ENCODE results near the gene PTPRG. TPM values are rescaled to one million over a fixed set of nuclear protein-coding genes. Genes with fewer than 3 reads are reported as not detected.
A peak's percentile ranks its signal among the peaks of the same experiment; 100 is the strongest.

The PTPRG gene
- total RNA-seq, 1 donor from 2014 or later, result 80.7 TPM

DNA sequence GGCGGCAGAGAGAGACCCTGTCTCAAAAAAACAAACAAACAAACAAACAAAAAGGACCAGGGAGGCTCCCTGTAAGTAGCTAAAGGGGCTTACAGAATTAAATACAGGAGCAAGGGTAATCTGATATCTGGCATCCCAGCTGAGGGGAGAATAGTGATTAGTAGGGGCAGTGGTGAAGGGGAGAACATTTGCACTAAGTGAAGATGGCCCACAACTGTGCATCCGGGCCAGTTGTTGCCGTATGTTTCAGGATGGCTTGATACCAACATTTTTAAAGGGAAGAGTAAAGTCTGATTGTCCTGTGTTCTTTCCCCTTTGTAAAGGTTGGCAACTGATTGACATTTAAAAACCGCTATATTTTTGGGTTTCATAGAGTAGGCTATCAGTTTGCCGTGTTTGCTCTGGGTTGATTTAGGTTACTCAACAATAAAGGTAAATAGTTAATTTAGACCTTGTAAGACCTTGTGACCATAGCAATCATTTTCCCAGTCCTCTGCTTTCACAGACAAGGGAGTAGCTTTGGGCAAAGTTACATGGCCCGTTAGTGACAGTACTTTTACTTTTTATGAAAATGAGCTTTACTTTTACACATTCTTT is 167.8 kb downstream of the PTPRG start:
- Mint-ChIP-seq H3K27ac (ENCODE audit: unreplicated experiment) (no peak overlapping the region), H3K9me3 (ENCODE audit: unreplicated experiment) (no peaks in the 10 kb centered on the region), H3K36me3 (ENCODE audit: low read depth, unreplicated experiment) (no peaks in the 10 kb centered on the region), H3K4me1 (ENCODE audit: unreplicated experiment) (peaks cover 12% of the 10 kb centered on the region), H3K27me3 (ENCODE audit: unreplicated experiment) (peaks cover 1% of the 10 kb centered on the region), H3K4me3 (ENCODE audit: unreplicated experiment) (no peak overlapping the region)
- TF ChIP-seq CTCF (IDR thresholded peaks at IDR 0.05; ENCODE audit: unreplicated experiment), result no peak
- DNase-seq (ENCODE audit: low spot score), result no peak

- Mint-ChIP-seq H3K9me3 (ENCODE audit: unreplicated experiment) (no peaks in the 10 kb centered on the region), H3K4me1 (ENCODE audit: unreplicated experiment) (peaks cover 12% of the 10 kb centered on the region), H3K27ac (ENCODE audit: unreplicated experiment) (no peak overlapping the region), H3K27me3 (ENCODE audit: unreplicated experiment) (peaks cover 1% of the 10 kb centered on the region), H3K4me3 (ENCODE audit: unreplicated experiment) (no peak overlapping the region), H3K36me3 (ENCODE audit: low read depth, unreplicated experiment) (no peaks in the 10 kb centered on the region)
- TF ChIP-seq CTCF (IDR thresholded peaks at IDR 0.05; ENCODE audit: unreplicated experiment), result no peak
- no peak for DNase-seq (ENCODE audit: low spot score)
Measured at GRCh38 chr3:61730056-61730455, 168.7 kb downstream of the PTPRG start.

- DNase-seq (ENCODE audit: low spot score), result no peak
- H3K36me3 Mint-ChIP-seq (ENCODE audit: low read depth, unreplicated experiment), result no peaks in the 10 kb centered on the region
- TF ChIP-seq CTCF (IDR thresholded peaks at IDR 0.05; ENCODE audit: unreplicated experiment), result no peak
- H3K4me3 Mint-ChIP-seq (ENCODE audit: unreplicated experiment), result no peak overlapping the region
- peaks cover 12% of the 10 kb centered on the region for H3K4me1 Mint-ChIP-seq (ENCODE audit: unreplicated experiment)
- peaks cover 1% of the 10 kb centered on the region for H3K27me3 Mint-ChIP-seq (ENCODE audit: unreplicated experiment)
- H3K27ac Mint-ChIP-seq (ENCODE audit: unreplicated experiment), result peak overlapping the region; percentile 43
- no peaks in the 10 kb centered on the region for H3K9me3 Mint-ChIP-seq (ENCODE audit: unreplicated experiment)
Measured at GRCh38 chr3:61730577-61731231, 169.3 kb downstream of the PTPRG start.

DNA sequence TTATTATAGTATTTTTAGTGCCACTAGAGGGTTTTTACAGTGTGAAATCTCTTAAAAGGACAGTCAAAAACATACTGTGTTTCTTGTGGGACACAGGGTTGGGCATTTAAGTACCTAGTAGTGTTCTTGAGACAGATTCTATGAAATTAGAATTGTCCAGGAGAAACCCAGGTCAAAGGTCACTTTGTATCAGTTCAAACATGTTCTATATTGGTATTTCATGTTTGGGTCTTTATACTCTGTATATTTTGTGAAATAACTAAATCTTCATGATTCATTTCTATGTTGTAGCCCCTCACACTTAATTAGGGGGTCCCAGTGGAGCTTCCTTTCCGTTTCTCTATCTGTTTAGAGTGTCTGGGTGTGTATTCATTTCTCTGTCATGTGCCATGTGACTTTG is 171.6 kb downstream of the PTPRG start:
- no peak for TF ChIP-seq CTCF (IDR thresholded peaks at IDR 0.05; ENCODE audit: unreplicated experiment)
- H3K36me3 Mint-ChIP-seq (ENCODE audit: low read depth, unreplicated experiment), result no peaks in the 10 kb centered on the region
- no peak overlapping the region for H3K27ac Mint-ChIP-seq (ENCODE audit: unreplicated experiment)
- H3K4me1 Mint-ChIP-seq (ENCODE audit: unreplicated experiment), result peaks cover 12% of the 10 kb centered on the region
- no peak for DNase-seq (ENCODE audit: low spot score)
- H3K9me3 Mint-ChIP-seq (ENCODE audit: unreplicated experiment), result no peaks in the 10 kb centered on the region
- H3K4me3 Mint-ChIP-seq (ENCODE audit: unreplicated experiment), result no peak overlapping the region
- H3K27me3 Mint-ChIP-seq (ENCODE audit: unreplicated experiment), result peaks cover 1% of the 10 kb centered on the region

DNA sequence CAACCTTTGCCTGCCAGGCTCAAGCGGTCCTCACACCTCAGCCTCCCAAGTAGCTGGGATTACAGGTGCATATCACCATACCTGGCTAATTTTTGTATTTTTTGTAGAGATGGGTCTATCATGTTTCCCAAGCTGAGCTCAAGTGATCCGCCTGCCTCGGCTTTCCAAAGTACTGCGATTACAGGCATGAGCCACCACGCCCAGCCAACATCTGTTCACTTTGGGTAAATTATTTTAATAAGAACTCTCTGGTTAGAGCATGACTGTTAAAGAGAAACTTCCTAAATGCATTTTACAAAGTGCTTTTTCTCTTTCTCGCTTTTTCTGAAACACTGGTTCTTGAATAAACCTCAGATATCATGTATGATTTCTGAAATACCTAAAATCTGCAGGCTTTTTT is 172.5 kb downstream of the PTPRG start:
- no peak for TF ChIP-seq CTCF (IDR thresholded peaks at IDR 0.05; ENCODE audit: unreplicated experiment)
- H3K9me3 Mint-ChIP-seq (ENCODE audit: unreplicated experiment), result no peaks in the 10 kb centered on the region
- H3K4me1 Mint-ChIP-seq (ENCODE audit: unreplicated experiment), result peaks cover 12% of the 10 kb centered on the region
- no peaks in the 10 kb centered on the region for H3K36me3 Mint-ChIP-seq (ENCODE audit: low read depth, unreplicated experiment)
- no peak overlapping the region for H3K27ac Mint-ChIP-seq (ENCODE audit: unreplicated experiment)
- H3K27me3 Mint-ChIP-seq (ENCODE audit: unreplicated experiment), result peaks cover 1% of the 10 kb centered on the region
- H3K4me3 Mint-ChIP-seq (ENCODE audit: unreplicated experiment), result no peak overlapping the region
- DNase-seq (ENCODE audit: low spot score), result no peak

All from endothelial cell (in vitro differentiated cells).